ENCODE results near the gene HLCS.

The HLCS gene

DNA sequence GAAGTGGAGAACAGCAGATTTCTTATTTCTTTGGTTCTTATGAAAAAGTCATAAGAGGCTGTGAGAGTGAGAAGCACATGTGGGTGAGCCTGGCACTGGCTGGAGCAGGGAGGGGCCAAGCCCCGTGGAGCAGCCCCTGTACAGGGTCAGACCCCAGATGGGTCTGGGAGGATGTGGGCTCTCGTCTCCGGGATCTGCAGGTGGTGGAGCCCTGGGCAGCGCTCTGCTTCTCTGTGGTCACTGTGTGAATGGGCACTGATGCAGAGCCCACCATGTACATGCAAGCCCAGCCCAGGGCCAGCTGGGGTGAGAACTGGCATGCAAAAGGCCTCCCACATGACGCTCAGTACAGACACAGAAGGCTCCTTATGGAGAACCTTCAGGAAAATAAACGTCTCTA is 200.0 kb downstream of the HLCS start:
- no peak for DNase-seq

DNA sequence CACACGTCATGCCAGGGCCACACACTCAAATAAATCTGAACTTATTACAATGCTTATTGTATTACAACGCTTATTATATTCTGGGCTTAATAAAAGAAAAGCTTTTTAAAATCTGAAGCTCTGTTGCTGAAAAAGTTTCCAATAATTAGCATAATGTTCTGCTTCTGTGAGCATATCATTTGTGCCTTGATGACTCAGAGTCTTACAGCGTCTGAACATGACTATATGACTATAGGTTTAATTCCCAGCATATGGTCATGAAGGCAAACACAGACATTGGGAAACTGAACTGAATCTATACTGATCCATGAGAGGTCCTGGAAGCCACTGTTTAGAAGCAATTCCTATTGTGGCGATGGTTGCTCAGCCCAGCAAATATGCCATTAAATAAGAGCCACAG is 201.2 kb downstream of the HLCS start:
- no peak for DNase-seq

GRCh38 chr21:36763305-36763704 is 203.2 kb downstream of the HLCS start:
- no peak for DNase-seq

DNA sequence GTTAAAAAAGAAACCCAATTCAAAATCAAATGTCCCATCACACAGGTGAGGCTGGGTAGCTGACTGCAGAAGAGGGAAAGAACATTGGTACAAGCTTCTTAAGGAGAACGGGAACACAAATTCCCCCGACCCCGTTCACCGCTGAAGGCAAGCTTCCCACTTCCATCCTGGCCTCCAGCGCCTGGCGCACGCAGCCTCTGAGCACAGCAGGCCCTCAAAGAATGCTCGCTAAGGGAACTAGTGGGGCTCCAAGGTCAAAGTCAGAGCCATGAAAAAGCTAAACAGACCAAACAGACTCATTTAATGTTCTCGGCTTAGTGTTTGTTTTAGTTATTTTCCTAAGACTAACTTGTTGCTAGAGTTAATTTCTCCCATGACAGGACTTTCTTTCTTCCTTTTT is 203.8 kb downstream of the HLCS start:
- DNase-seq, result no peak

DNA sequence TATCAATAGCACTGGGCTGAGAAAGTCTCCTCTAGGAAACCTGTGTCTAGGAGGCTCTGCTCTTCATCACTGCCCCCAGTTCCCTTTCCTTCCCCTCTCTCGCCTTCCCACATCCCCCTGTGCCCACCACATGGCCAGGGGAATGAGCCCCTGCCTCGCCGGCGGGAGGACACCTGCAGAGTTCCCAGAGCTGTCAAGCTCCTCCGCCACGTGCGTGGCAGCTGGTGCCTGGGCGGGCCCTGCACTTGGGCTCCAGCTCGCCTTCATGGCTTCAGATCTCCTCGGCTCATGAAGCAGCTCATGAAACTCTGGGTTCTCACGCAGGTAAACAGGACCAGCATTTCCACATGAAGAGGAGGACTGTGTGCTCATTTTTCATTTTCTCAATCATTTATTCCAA is 204.8 kb downstream of the HLCS start:
- DNase-seq, result no peak

DNA sequence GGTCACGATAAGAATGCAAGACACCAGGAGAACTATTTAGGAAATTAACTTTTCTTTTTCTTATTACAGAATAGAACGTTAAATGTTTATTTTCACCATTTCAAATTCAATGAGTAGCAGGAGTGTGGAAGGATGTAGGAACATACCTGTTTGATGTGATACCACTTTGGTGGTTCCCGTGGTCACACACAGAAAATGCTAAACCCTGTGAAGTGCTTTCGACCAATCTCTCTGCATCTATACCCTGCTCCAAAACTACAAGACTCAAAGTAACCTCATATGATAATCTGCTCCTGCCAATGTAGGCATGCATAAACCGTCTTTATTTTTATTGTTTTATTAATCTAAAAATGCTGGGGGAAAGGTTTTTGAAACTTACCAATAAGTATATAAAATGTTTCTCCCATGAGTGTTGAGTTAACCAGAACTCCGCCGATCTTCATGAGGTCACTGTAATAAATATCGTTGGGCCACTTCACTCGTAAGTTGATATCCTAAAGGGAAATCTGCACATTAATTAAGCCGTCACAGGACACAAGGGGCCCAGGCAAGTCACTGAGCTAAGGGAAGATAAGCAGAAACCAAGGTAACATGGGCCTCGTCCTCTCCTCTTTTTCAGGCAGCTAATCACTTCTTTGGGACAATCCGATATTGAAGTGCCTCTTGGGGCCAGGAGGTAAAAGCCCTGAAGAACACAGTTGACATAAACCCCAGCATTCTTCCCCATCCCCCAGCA is 207.0 kb downstream of the HLCS start:
- no peak for DNase-seq

GRCh38 chr21:36757196-36757595 is 209.3 kb downstream of the HLCS start:
- DNase-seq, result no peak

DNA sequence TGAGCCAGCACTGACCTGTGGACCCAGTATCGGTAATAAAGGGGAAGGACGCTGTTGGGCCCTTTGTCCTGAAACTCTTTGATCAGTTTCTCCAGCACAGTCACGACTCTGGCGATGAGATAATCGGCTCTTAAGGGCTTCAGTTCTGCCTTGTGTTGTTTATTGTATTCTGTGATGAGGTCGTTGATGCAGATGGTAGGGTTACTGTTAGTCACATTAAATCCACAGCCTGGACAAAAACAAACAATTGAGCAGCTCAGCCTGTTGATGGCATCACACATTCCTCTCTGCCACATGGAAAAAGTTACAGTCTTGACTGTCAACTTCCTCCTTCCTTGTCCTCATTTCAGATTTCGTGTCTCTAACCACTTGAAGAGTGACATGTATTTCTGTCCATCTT is 209.9 kb downstream of the HLCS start:
- DNase-seq, result no peak

DNA sequence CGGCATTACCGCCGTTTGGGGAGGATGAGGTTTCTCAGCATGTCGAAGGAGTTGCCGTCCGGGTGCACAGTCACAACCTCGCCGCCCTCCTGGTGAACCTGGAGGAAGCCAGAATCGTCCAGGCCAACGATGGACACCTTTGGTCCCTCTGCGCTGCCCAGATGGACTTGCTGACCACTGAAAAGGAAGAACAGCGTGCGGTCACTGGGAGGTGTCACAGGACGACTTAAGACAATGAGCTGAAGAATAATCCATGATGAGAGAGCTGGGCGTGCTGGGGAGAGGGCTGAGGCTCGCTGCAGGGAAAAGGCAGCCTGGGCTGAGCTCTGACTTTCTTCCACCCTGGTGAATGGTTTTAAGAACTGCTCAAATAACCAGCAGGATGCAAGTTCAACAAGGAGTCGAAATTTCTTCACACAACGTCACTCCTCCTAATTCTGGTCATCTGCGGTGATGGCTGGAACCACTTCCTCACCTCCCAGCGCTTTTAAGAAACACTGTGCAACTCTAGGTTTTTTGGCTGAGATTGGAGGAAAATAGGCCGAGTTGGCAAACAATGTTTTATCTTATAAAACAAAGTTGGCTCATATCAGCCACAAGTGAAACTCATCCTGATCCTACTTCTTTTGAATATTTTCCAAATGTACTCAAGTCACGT is 212.1 kb downstream of the HLCS start:
- no peak for DNase-seq

GRCh38 chr21:36753556-36753955 is 212.9 kb downstream of the HLCS start:
- no peak for DNase-seq

- DNase-seq, result no peak
These were observed 215.1 kb downstream of the HLCS start for GRCh38 chr21:36751383-36751782.

GRCh38 chr21:36750576-36750959 is 215.9 kb downstream of the HLCS start:
- DNase-seq, result no peak

DNA sequence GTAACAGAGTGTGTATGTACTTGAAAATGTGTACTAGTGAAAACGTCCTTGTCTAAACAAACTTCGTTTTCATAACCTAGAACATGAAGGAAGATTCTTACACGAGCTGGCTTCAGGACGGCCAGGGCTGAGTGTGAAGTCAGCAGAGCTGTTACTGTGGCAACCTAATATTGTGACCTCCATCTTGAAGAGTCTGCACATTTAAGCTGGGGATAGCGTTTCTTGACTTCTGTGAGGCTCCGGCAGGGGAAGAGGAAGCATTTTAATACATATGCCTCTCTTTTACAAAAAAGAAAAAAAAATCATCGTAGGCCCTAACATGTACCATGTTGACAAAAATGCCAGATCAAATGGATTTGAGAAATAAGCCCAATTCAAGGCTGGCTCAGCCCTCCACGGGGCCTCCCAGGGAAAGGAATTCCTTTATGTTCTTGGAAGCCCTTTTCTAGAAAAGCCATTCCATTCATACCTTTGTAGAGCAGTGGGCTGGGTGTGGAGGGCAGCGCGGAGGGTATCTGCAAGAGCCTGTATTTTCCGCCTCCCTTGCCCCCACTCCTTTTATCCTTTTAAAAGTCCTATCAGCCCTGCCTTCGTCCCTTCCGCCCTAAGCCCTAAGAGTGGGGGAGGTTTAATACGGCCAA is 216.4 kb downstream of the HLCS start:
- no peak for DNase-seq

- DNase-seq, result peak; percentile 9
These were observed 218.6 kb downstream of the HLCS start for GRCh38 chr21:36747815-36748383.

DNA sequence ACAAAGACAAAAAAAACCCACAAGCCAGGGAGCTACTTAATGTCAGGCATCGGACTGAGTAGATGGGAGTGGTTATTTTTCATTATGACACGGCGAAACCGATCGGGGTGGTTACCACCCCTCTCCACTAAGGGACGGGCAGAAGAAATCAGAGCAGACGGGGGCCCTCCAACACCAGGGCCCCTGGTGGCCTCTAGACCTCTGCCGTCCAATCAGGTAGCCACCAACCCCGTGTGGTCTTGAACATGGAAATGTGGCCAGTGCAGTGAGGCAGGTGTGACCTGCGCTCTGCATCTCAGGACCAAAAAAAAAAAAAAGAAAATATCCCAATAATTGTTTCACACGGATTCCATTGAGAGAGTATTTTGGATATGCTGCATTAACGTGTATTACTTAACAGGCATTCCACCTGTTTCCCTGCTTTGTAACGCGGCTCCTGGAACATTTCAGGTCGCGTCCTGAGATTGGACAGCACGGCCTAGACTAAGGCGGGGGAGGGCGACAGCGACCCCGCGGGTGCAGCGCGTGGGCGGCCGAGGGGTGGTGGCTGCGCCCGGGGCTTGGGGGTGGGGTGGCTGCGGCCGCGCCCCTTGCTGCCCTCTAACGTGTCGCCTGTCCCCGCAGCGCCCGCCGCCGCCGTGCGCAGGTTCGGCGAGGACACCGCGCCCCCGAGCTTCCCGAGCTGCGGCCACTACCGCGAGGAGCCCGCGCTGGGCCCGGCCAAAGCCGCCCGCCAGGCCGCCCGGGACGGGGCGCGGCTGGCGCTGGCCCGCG is 219.2 kb downstream of the HLCS start:
- no peak for DNase-seq

GRCh38 chr21:36745459-36745858 is 221.0 kb downstream of the HLCS start:
- DNase-seq, result no peak

GRCh38 chr21:36744560-36745231 is 221.8 kb downstream of the HLCS start:
- DNase-seq, result no peak

GRCh38 chr21:36744190-36744559 is 222.3 kb downstream of the HLCS start:
- DNase-seq, result no peak

DNA sequence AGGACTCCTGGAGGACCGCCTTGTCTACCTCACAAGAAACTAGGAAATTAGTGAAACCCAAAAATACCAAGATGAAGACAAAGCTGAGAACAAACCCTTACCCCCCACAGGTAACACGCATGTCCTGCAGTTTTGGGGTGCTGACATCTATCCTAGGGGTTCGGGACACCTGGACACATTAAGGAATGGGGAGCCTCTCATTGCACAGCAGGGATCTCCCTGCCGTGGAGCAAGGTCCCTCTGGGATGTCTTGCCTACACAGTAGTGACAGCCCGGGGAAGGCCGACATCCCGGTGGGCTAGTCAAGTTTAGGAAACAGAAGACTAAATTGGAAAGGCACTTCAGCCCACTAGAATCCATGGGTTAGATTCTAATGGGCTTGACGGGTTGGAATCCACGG is 223.0 kb downstream of the HLCS start:
- DNase-seq, result no peak

DNA sequence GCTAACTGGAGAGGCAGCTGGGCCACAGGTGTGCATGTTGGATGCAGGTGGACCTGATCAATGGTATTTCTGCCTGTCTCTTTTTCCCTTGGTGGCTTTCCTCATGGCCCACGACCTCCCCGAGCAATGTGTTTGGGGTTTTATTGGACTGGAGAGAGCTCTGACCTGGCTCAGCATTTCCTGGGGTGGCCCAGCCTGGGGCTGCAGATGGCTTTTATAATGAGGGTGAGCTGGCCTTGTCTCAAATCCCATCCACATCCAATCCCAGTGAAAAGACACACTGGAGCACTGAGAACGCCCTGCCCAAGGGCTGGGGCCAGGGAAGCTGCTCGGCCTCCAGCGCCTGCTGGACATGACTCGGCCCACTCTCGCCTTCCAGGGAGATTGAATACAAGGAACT is 223.5 kb downstream of the HLCS start:
- no peak for DNase-seq

- no peak for DNase-seq
These were observed 225.0 kb downstream of the HLCS start for GRCh38 chr21:36741506-36741905.

DNA sequence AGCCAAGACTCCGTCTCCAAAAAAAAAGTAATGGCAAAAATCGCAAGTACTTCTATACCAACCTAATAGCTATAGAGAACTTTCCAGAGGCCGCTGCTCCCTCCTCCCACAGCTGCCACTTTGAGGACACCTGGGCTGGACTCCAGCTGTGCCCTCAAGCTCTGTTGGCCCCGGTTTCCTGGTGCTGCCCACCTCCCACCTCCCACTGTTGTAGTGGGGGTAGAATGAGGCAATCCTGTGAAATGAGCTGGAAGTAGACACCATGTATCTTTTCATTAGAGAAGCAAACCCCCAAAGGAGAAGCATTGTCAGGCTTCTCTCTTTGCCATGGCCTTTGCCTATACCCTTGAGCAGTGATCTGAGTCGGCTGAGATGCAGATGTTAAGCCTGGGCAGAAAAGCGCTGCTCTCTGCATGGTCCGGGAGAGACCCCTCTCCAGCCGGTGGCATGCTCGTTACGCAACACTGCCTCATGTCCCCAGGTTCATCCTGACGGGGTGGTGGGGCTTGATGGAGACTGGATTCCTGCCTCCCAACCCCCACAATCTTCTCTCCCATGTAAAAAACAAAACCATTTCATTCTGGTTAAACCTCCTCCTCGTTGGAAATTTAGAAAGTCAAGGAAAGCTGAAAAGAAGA is 227.9 kb downstream of the HLCS start:
- no peak for DNase-seq
